ENCODE data around the gene MUCL3. TPM values are rescaled to one million over a fixed set of nuclear protein-coding genes. Genes with fewer than 3 reads are reported as not detected.
"Not testable (repeated sequence)": the region's sequence is repeated elsewhere in the genome, so short reads cannot be mapped to it uniquely, and the experiment has no call there.

The MUCL3 gene
- total RNA-seq, 1 experiment from 2014 or later = not detected

DNA sequence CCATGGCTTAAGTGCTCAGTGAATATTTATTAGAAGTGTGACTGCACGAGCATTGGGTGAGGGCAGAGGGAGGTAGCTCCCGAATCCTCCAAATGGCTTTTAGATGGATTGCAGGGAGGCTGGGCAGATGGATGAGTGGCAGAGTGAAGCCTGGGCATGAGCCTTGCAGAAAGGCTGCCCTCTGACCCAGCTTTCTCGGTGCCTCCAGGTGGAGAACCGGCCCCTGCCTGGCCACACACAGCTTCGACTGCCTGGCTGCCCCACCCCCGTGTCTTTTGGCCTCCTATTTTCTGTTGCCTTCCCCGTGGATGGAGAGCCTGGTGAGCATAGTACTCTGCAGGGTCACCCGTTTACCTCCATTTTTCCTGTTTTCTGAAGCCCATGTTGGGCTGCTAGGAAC, 23.3 kb upstream of the MUCL3 start:
- no peak overlapping the region for H3K27ac Mint-ChIP-seq (ENCODE audit: unreplicated experiment)
- H3K36me3 Mint-ChIP-seq (ENCODE audit: insufficient read depth, unreplicated experiment) = peaks cover 16% of the 10 kb centered on the region
- no peaks in the 10 kb centered on the region for H3K9me3 ChIP-seq
- TF ChIP-seq, protein P1, sequence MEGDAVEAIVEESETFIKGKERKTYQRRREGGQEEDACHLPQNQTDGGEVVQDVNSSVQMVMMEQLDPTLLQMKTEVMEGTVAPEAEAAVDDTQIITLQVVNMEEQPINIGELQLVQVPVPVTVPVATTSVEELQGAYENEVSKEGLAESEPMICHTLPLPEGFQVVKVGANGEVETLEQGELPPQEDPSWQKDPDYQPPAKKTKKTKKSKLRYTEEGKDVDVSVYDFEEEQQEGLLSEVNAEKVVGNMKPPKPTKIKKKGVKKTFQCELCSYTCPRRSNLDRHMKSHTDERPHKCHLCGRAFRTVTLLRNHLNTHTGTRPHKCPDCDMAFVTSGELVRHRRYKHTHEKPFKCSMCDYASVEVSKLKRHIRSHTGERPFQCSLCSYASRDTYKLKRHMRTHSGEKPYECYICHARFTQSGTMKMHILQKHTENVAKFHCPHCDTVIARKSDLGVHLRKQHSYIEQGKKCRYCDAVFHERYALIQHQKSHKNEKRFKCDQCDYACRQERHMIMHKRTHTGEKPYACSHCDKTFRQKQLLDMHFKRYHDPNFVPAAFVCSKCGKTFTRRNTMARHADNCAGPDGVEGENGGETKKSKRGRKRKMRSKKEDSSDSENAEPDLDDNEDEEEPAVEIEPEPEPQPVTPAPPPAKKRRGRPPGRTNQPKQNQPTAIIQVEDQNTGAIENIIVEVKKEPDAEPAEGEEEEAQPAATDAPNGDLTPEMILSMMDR (IDR thresholded peaks at IDR 0.05; ENCODE audit: insufficient read depth in 1 of 2, low read depth in 1 of 2, low read length in 1 of 2, severe bottlenecking in 1 of 2, unreplicated experiment in 1 of 2) = no peak
- no peak overlapping the region for H3K4me3 Mint-ChIP-seq (ENCODE audit: unreplicated experiment)
- no peaks in the 10 kb centered on the region for H3K27me3 ChIP-seq (replicated peaks; ENCODE audit: control insufficient read depth, insufficient read depth, low read length)
- no peaks in the 10 kb centered on the region for H3K27me3 Mint-ChIP-seq (ENCODE audit: insufficient read depth, unreplicated experiment)
- no peak for DNase-seq
- no TSS peak for BruUV-seq (replicated peaks)
- H3K9me3 Mint-ChIP-seq (ENCODE audit: unreplicated experiment) = no peaks in the 10 kb centered on the region
- peaks cover 19% of the 10 kb centered on the region for H3K4me1 Mint-ChIP-seq (ENCODE audit: low read depth, unreplicated experiment)
- H3K36me3 ChIP-seq (ENCODE audit: control insufficient read depth, insufficient read depth, low read length) = peaks cover 2% of the 10 kb centered on the region; the same call in 1 of the 2 replicates
- H3K4me1 ChIP-seq = peaks cover 11% of the 10 kb centered on the region
- intact Hi-C loops (cut with micrococcal nuclease; ENCODE audit: unreplicated experiment) = no loop called here
- ChIA-PET CTCF (interaction anchor here (0.5 to 2.7 kb wide), 3 partner anchors 15 to 163 kb away, joined by 3 to 54 read pairs (median 3); partner anchors contain the start of gene SFTA2), POLR2A (no interaction called here)
- H3K4me3 ChIP-seq (ENCODE audit: low read depth, low read length) = no peak overlapping the region

GRCh38 chr6:30918670-30919069, 22.1 kb upstream of the MUCL3 start:
- H3K36me3 ChIP-seq (ENCODE audit: control insufficient read depth, insufficient read depth, low read length) = peaks cover 2% of the 10 kb centered on the region; the same call in 1 of the 2 replicates
- no peak overlapping the region for H3K4me3 ChIP-seq (ENCODE audit: low read depth, low read length)
- no peaks in the 10 kb centered on the region for H3K27me3 ChIP-seq (replicated peaks; ENCODE audit: control insufficient read depth, insufficient read depth, low read length)
- intact Hi-C loops (cut with micrococcal nuclease; ENCODE audit: unreplicated experiment) = no loop called here
- H3K4me1 ChIP-seq = peaks cover 11% of the 10 kb centered on the region
- TF ChIP-seq, protein P1 (IDR thresholded peaks at IDR 0.05; ENCODE audit: insufficient read depth in 1 of 2, low read depth in 1 of 2, low read length in 1 of 2, severe bottlenecking in 1 of 2, unreplicated experiment in 1 of 2) = no peak
- no peak for DNase-seq
- CTCF ChIA-PET = interaction anchor here (0.6 to 0.9 kb wide), 4 partner anchors 24 to 161 kb away, joined by 3 to 6 read pairs (median 4); no protein-coding TSS in a partner anchor
- Mint-ChIP-seq H3K36me3 (ENCODE audit: insufficient read depth, unreplicated experiment) (peaks cover 17% of the 10 kb centered on the region), H3K4me1 (ENCODE audit: low read depth, unreplicated experiment) (peaks cover 20% of the 10 kb centered on the region), H3K9me3 (ENCODE audit: unreplicated experiment) (no peaks in the 10 kb centered on the region), H3K4me3 (ENCODE audit: unreplicated experiment) (no peak overlapping the region), H3K27me3 (ENCODE audit: insufficient read depth, unreplicated experiment) (no peaks in the 10 kb centered on the region), H3K27ac (ENCODE audit: unreplicated experiment) (no peak overlapping the region)
- BruUV-seq (replicated peaks) = no TSS peak
- no peaks in the 10 kb centered on the region for H3K9me3 ChIP-seq
- POLR2A ChIA-PET = no interaction called here

DNA sequence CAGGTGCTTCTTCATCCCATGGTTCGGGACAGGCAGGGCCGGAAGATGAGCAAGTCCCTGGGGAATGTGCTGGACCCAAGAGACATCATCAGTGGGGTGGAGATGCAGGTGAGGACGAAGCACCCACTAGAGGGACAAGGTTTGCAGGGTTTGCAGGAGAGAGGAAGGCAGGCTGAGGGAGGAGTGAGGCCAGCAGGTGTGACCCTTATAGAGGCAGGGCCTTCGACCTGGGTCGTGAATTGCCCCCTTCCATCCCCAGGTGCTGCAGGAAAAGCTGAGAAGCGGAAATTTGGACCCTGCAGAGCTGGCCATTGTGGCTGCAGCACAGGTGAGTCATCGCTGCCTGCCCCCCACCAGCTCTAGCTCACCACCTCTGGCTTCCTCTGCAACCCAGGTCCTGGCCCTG, 18.3 kb upstream of the MUCL3 start:
- no peaks in the 10 kb centered on the region for H3K36me3 ChIP-seq (ENCODE audit: control insufficient read depth, insufficient read depth, low read length)
- Mint-ChIP-seq H3K36me3 (ENCODE audit: insufficient read depth, unreplicated experiment) (peaks cover 20% of the 10 kb centered on the region), H3K4me1 (ENCODE audit: low read depth, unreplicated experiment) (peaks cover 6% of the 10 kb centered on the region), H3K9me3 (ENCODE audit: unreplicated experiment) (no peaks in the 10 kb centered on the region), H3K27me3 (ENCODE audit: insufficient read depth, unreplicated experiment) (no peaks in the 10 kb centered on the region), H3K27ac (ENCODE audit: unreplicated experiment) (peak overlapping the region; percentile 38), H3K4me3 (ENCODE audit: unreplicated experiment) (no peak overlapping the region)
- TF ChIP-seq, protein P1 (IDR thresholded peaks at IDR 0.05; ENCODE audit: insufficient read depth in 1 of 2, low read depth in 1 of 2, low read length in 1 of 2, severe bottlenecking in 1 of 2, unreplicated experiment in 1 of 2) = no peak
- H3K4me3 ChIP-seq (ENCODE audit: low read depth, low read length) = no peak overlapping the region
- ChIA-PET POLR2A (no interaction called here), CTCF (no interaction called here)
- intact Hi-C loops (cut with micrococcal nuclease; ENCODE audit: unreplicated experiment) = no loop called here
- BruUV-seq (replicated peaks) = no TSS peak
- no peaks in the 10 kb centered on the region for H3K27me3 ChIP-seq (replicated peaks; ENCODE audit: control insufficient read depth, insufficient read depth, low read length)
- DNase-seq = no peak
- H3K4me1 ChIP-seq = no peaks in the 10 kb centered on the region
- no peaks in the 10 kb centered on the region for H3K9me3 ChIP-seq

- H3K4me3 ChIP-seq (ENCODE audit: low read depth, low read length); H3K27ac Mint-ChIP-seq (ENCODE audit: unreplicated experiment); intact Hi-C loops (cut with micrococcal nuclease; ENCODE audit: unreplicated experiment); BruUV-seq (replicated peaks); DNase-seq; H3K4me1 ChIP-seq; CTCF ChIA-PET; H3K27me3 ChIP-seq (replicated peaks; ENCODE audit: control insufficient read depth, insufficient read depth, low read length); H3K4me1 Mint-ChIP-seq (ENCODE audit: low read depth, unreplicated experiment); H3K36me3 ChIP-seq (ENCODE audit: control insufficient read depth, insufficient read depth, low read length); H3K9me3 ChIP-seq; H3K27me3 Mint-ChIP-seq (ENCODE audit: insufficient read depth, unreplicated experiment); H3K4me3 Mint-ChIP-seq (ENCODE audit: unreplicated experiment); POLR2A ChIA-PET: not testable (repeated sequence)
- peaks cover 11% of the 10 kb centered on the region for H3K9me3 Mint-ChIP-seq (ENCODE audit: unreplicated experiment)
- peaks cover 20% of the 10 kb centered on the region for H3K36me3 Mint-ChIP-seq (ENCODE audit: insufficient read depth, unreplicated experiment)
Measured at GRCh38 chr6:30924040-30924627, 16.6 kb upstream of the MUCL3 start.

All from Caco-2 (cell line).